ENCODE measurements around the gene CADPS2. TPM values are rescaled to one million over a fixed set of nuclear protein-coding genes. Genes with fewer than 3 reads are reported as not detected.

The CADPS2 gene
- 0.02 to 0.13 TPM (median 0.06 TPM) in 5 replicates for total RNA-seq (2022; extraction: Qiagen RNA extraction)

GRCh38 chr7:122886357-122887081 lies at the start of gene CADPS2:
CADPS2 (minus strand) TSS chr7:122886460; CDS start chr7:122886337, 123 bp downstream.

GRCh38 chr7:122702872-122703510 lies 183.3 kb downstream of the CADPS2 start, which contains the start of gene RNF148:
RNF148 (minus strand) TSS chr7:122702922; CDS start chr7:122702750, 172 bp downstream.

GRCh38 chr7:122699017-122699416 lies 187.2 kb downstream of the CADPS2 start, which contains the start of gene RNF133:
RNF133 (minus strand) TSS chr7:122699117; CDS start chr7:122698918, 199 bp downstream.

GRCh38 chr7:122304319-122304975 lies 581.8 kb downstream of the CADPS2 start, which contains the start of gene FEZF1:
FEZF1 (minus strand) TSS chr7:122304750; CDS start chr7:122304437, 313 bp downstream.

Other genes with a start within 250 kb of the CADPS2 start
- gene RNF133, start 187.3 kb downstream of the CADPS2 start, total RNA-seq (2022; extraction: Qiagen RNA extraction): not detected in 5 replicates
- not detected in 5 replicates for gene RNF148, start 183.5 kb downstream of the CADPS2 start, total RNA-seq (2022; extraction: Qiagen RNA extraction)
- gene TAS2R16, start 109.2 kb upstream of the CADPS2 start, total RNA-seq (2022; extraction: Qiagen RNA extraction): not detected in 5 replicates

All from A549 treated with CORT108297 at 1 μM for 4 hours (cell line).